Measurements from ENCODE around the gene RBP3.
A peak's percentile ranks its signal among the peaks of the same experiment; 100 is the strongest.

Gene RBP3

DNA sequence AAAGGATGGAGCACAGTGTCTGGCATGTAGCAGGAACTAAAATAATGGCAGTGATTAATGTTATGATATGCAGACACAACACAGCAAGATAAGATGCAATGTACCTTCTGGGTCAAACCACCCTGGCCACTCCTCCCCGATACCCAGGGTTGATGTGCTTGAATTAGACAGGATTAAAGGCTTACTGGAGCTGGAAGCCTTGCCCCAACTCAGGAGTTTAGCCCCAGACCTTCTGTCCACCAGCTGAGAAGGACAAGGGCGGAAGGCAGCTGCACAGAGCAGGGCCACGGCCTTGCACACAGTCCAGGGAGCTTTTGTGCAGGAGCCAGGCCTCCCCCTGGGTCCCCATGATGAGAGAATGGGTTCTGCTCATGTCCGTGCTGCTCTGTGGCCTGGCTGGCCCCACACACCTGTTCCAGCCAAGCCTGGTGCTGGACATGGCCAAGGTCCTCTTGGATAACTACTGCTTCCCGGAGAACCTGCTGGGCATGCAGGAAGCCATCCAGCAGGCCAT lies at the start of gene RBP3:
Gene RBP3, plus strand, starts transcription at position 226 of the 514 bp plus-strand sequence. Its CDS starts 122 bp downstream, at position 348.
- no peak for DNase-seq

DNA sequence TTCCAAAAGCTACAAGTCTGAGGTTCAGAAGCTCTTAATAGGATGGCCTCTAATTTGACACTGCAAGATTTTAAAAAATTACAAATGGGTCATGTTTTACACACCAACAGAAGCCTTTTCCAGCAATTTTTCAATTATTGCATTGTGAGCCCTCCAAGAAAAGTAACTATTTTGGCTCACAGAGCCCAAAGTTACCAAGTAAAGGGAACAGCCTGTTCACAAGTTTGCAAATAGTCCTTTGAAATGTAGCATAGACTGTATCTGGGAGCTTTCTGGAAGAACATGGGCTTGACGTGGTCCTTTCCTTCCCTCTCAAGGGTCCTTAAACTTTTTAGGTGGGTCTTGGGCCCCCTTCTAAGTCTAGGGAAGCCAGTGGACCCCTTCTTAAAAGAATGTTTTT lies 49.4 kb upstream of the RBP3 start:
- no peak for DNase-seq

DNA sequence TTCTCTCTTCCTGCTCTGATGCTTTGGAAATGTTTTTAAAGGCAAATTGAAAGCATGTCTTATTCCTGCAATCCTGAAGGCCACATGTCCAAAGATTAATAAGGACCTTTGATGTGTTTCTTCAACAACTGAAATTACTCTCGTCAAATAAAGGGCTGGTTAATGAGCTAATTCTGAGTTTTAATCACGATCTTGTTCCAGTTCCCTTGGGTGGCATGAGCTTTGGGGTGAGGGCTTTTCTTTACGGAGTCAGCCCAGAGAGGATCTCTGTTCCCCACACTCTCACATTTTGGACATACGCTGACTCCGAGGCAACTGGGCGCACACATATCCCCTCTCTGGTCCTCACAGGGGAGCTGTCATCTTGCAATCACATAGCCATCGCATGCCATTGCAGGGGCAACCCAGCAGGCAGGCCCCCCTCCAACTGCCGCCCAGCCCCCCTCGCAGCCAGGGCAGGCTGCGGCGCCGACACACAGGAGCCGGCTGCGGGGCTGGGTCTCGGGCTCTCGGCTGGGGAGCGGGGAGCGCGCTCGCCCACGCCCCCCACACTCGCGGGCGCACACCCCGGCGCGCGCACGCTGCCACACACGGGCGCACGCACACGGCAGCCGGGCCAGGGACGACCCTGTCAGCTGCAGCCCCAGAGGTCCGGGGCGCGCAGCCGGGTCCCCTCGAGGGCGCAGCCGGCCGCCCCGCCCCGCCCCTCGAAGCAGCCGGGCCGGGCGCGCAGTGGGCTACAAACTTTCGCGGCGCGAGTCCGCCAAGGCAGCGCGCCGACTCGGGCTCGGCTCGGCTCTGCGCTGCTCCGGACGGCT lies 48.3 kb upstream of the RBP3 start, which contains the start of gene GDF10:
Gene GDF10, plus strand, starts transcription at position 587 of the 818 bp plus-strand sequence. CDS start 455 bp downstream, outside the sequence.
- no peak for DNase-seq

DNA sequence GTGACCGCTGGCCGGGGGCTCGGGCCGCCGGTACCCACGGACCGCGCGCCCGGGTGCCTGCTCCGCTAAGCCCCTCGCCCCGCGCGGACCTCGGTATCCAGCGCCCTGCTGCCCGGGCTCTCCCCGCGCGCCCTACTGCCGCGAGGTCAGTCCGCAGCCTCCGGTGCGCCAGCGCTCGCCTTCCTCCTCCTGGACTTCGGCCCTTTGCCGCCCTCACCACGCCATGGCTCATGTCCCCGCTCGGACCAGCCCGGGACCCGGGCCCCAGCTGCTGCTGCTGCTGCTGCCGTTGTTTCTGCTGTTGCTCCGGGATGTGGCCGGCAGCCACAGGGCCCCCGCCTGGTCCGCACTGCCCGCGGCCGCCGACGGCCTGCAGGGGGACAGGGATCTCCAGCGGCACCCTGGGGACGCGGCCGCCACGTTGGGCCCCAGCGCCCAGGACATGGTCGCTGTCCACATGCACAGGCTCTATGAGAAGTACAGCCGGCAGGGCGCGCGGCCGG lies 47.7 kb upstream of the RBP3 start:
- DNase-seq: no peak

DNA sequence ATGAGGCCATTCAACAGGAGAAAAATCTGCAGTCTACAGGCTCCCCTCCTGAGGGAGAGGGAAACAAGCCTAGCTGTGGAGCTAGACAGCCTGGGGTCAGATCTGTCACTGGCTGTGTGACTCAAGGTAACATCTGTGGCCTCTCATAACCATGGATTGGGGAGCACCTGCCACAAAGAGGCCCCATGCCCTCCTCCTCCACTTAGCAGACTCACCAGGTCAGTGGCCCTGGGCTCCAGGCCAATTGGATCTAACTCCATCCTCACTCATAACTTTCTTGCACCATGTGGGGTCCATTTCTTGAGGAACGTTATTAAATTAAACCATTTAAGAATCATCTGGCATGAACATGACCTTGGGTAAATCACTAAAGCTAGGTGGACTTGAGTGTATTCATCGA lies 46.3 kb upstream of the RBP3 start:
- DNase-seq: no peak

DNA sequence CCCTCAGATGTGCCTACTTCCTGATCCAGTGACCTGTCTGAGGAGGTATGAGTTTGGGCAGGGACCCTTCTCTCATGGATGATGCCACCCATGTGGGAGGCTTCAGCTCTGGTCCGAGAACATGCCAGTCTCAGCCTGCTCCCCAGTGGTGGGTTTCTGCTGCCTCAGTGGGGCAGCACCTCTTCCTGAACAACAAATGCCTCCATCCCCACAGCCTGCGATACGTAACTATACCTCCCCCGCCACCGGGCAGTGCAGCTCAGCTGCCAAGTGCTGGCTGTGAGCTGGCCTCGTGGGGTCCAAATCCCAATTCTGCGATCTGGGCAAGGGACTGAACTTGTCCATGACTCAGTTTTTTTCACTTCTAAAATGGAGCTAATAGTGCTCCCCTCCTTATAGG lies 45.1 kb upstream of the RBP3 start:
- DNase-seq: no peak

DNA sequence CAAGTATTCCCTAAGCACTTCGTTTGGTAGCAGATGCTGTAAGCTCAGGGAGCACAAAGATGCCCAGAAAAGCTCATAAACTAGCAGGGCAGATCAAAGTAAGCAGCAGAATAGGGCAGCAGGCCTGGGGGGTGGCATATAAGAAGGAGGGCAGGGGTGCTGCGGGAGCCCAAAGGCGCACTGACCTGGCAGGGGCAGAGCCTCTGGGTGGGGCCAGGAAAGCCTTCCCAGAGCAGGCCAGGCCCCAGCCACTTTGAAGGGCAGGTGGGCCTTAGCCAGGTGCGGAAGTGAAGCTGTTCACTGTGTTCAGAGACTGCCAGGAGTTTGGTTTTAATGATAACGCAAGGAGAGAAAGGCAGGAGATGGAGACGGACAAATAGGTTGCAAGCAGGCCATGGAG lies 44.3 kb upstream of the RBP3 start:
- no peak for DNase-seq

DNA sequence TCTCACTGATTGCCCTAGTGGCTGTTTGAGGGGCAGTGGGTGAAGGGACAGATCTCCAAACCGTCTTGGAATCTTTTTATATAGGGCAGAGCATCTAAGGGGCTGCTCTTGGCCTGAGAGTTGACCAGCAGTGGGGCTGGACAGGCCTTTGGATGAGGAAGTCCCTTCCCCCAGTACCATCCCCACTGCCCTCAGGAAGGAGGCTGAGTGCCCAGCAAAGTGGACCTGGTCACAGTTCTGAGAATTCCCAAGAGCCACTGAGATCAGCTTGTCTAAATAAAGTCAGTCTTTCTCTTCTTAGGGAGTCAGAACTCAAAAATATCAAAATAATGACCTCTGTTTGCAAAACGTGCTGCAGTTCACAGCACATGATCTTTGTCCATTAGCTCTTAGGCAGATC lies 42.6 kb upstream of the RBP3 start:
- no peak for DNase-seq

DNA sequence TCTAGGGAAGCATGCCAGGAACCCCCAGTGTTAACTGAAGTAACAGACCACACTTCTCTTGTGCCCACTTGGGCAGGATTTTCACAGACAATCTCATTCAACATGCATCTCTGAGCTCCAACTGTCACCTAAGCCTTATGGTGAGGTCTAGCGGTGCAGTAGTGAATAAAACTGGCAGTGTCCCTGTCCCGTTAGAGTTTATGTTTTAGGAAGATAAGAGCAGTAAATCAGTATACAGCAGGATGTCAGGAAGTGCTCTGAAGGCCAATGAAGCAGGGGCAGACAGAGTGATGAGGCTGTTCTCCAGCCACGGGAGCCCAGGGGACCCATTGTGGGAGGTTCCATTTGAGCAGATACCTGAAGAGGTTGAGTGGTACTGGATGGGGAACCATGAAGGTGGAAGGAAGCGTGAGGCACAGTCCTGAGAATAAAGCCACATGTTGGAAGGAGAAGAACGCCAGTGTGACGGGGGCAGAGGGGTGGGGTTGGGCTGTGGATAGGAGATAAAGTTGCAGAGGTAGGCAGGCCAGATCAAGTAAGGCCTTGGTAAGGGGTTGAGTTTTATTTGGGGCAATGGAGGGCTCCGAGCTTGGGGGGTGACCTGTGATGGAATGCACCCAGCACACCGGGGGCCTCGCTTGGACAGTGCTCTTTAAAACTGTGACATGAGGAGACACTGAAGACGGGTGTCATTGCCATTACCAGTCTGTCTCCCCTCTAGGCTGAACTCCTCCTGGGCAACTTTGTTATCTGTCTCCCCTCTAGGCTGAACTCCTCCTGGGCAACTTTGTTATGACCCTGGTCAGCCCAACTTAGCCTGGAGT lies 41.6 kb upstream of the RBP3 start:
- no peak for DNase-seq

DNA sequence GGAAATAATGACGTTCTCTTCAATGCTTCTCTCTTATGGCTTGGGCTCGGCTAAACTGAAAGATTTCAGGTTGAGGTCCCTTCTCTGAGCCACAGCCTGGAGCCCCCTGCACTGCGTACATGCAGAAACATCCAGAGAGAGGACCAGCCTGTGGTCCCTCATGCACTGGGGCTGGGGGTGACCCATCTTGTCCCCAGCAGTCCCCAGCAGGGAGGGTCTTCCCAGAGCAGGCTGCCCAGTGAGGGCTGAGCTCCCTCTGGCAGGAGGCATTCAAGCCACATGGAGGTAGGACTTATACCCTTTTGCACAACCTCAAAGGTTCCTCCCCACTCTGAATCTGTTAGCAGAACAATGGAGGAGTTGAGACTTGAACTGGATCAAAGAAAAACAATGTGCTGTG lies 40.8 kb upstream of the RBP3 start:
- DNase-seq: no peak

DNA sequence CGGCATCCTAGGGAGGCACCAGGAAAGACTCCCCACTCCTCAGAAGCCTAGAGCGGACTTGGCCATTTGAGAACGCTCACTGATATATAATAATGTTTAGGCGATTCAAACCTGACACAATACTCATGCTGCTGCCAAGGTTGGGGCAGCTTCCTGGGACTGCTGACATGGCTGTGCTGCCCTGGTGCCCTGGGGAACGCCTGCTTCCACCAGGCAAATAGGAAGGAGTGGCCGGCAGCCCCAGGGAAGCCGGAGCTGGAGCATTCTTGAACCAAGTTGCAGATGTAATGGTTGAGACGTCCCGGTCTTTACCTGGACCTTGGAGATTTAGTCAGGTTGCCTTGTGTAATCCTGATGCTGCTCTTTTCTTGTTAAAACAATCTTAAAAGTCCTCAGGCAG lies 39.4 kb upstream of the RBP3 start:
- no peak for DNase-seq

DNA sequence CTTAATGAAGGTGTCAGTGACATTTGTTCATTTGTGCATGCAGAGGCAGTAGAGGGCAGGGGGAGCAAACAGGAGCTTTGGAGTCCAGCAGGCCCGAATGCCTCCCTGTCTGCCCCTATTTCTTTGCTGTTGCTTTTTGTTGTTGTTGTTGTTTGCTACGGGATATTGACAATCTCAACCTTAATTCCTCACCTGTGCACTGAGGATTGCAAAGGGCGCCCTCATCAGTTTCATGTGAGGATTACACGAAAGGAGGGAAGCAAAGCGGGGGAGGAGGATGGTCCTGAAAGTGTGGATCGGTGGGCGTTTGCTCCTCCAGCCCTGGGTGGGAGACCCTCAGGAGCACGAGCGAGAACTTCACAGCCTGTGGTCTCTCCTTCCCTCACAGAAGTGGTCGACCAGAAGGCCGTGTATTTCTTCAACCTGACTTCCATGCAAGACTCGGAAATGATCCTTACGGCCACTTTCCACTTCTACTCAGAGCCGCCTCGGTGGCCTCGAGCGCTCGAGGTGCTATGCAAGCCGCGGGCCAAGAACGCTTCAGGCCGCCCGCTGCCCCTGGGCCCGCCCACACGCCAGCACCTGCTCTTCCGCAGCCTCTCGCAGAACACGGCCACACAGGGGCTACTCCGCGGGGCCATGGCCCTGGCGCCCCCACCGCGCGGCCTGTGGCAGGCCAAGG lies 38.6 kb upstream of the RBP3 start:
- DNase-seq: no peak

DNA sequence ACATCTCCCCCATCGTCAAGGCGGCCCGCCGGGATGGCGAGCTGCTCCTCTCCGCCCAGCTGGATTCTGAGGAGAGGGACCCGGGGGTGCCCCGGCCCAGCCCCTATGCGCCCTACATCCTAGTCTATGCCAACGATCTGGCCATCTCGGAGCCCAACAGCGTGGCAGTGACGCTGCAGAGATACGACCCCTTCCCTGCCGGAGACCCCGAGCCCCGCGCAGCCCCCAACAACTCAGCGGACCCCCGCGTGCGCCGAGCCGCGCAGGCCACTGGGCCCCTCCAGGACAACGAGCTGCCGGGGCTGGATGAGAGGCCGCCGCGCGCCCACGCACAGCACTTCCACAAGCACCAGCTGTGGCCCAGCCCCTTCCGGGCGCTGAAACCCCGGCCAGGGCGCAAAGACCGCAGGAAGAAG lies 38.1 kb upstream of the RBP3 start:
- DNase-seq: no peak

DNA sequence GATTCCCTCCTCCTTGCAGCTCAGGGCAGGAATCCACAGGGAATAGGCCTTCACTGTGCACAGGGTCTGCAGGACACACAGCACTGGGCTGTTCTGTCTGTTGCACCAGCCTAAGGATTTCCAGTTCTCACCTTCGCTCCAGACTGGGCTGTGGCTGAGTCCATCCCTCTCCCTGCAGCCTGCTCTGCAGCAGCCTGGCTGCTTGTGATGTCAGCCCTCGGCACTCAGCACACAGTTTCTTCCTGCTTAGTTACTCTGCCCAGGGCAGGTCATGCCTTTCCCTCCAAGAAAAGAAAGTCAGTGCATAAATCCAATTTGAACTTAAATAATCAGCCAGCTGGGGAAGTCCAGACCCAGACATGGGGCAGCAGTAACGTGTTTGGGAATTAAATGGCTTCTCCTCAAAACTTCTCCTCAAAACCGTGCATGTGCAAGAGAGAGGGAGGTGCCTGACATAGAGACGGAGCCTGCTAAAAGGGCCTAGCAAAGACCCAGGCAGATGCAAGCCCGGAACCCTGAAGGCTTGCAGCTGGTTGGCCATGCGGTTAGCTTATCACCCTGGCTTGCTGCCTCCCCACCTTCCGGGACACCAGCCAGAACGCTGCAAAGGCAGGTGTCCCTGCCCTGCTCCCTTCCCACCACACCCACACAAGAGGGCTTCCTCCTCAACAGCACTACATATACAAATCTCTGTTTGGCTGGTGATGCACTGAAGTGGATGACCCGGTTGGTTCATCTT lies 36.8 kb upstream of the RBP3 start:
- no peak for DNase-seq

DNA sequence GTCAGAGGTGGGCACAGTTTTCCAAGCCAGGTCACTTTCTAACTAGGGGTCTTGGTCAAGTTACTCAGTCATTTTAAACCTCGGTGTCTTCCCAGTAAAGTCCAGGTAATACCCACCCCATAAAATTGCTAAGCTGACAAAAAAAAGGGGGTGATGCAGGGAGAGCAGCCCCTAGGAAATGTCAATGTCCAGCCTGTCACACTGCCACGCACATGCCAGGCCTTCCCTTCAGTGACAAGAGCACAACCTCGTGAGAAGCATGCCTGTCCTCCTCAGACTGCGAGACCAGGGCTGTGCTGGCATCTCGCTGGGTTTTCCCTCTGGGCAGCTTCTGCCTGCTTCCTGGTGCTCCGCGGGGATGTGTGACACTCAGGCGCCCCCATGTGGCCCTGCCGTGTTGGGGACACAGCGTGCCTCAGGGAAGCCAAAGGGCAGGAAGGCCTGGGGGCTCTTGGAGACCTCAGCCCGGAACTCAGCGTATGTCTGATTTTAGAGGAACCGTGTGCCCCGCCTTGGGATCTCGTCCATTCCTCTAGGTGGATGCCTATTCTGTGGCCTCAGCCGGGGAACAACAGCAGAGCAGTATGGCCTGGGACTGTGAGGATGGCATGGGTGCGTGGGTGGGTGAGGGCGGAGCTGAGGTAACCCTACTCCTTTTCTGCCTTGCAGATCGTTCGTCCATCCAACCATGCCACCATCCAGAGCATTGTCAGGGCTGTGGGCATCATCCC lies 36.1 kb upstream of the RBP3 start:
- peak; percentile 55 for DNase-seq

DNA sequence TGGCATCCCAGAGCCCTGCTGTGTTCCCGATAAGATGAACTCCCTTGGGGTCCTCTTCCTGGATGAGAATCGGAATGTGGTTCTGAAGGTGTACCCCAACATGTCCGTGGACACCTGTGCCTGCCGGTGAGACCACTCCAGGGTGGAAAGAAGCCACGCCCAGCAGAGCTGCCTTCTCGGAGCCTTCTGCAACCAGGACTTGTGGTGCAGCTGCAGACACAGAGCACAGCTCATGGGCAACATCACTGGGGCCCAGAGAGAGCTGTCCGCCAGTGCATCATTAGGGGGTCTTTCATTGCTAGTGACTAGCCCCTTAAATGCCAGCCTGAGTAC lies 35.5 kb upstream of the RBP3 start:
- DNase-seq: no peak

DNA sequence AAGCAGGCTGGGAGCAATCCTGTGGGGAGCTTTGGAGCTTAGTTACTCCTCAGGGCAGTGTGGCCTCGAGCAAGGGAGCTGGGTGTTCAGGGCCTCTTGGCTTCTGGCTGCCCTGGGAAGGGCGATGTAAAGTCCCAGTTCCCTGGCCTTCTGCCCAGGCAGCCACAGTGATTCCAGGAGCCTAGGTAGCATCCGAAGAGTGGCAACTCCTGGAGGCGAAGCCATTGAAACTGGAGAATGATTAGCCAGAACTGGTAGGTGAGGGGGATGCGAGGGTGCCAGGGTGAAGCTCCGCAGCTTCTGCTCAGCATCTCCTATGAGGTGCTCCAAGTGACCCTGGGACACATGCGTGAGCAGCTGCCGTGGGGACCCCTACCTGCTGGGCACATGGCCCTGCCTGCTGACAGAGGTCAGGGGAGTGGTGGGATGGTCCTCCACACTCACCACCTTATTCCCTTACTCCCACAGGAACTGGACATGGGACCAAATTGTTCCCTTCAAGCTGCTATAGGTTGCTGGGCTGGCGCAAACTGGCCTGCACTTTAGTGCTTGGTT lies 33.7 kb upstream of the RBP3 start:
- DNase-seq: no peak

DNA sequence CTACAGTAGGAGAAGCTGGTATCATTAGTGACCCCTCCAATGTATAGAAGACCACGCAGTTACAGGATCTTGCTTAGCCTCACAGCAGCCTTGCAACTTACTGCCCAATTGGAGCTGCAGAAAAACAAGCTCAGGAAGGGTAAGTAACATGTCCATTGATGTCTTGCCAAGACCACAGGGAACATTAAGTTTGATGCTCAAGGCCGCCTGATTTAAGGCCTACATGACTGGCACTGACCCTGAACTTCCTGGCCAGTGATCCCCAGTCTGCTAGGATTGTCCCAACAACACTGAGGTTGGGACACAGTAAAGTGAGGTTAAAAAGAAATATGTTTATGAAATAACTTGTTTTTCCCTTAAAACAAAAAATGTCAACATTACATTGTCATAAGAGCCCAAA lies 32.7 kb upstream of the RBP3 start:
- no peak for DNase-seq

DNA sequence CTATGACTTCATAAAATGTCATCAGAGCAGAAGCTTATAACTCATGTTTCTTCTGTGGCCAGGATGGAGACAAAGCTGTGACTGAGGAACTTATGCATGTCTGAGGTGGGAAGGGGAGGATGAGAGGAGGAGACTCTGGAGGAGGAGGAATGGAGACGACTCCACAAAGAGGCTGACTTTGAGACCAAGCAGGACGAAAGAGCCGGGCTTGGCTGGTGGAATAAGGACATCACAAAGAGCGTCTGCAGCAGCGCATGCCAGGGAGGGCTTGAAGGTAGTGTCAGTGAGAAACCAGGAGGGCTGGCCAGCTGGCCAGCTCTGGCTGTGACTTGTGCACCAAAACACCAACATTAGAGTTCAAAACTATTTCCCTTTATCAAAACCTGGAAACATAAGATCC lies 32.0 kb upstream of the RBP3 start:
- no peak for DNase-seq

DNA sequence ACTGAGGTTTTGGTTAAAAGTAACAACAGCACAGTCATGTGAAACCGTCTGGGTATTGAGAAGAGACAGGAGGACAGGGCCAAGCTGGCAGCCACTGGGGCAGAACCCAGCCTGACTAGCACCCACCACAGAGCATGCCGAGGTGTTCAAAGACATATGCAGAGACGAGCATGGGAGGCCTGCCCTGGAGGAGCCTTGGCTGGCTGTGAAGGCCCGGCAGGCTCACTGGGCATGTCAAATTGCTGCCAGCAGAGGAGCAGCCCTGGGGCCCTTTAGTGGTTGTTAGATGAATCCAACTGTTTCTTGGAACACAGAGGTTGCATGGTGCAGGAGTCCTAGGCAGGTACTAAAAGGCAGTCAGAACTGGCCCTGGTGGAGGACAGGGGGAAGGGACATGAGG lies 30.9 kb upstream of the RBP3 start:
- no peak for DNase-seq

DNA sequence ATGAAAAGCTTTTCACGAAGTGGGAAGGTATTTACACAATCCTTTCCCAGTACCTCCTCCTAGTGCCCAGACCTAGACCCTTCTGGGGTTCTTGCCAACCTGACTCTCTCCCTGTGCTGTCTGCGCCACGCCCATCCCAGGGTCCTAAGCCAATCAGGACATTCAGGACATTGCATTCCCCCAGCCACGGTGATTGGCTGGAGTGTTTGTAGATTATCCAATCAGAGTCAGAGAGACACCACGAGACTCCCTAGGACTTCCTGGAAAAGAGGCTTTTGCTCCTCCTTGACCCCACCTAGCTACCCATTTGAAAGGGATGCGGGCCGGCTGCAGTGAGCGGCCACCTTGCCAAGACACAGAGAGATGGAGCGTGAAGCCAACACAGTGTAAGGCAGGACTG lies 29.5 kb upstream of the RBP3 start:
- DNase-seq: no peak
